HG02973 (cell line): ENCODE results near the gene CD180.
A peak's percentile ranks its signal among the peaks of the same experiment; 100 is the strongest.

ENCODE experiments used
- ATAC-seq: cut with Tn5 transposase; IDR thresholded peaks from one replicate; pipeline ENCODE4 v1.9.1; 2021; ENCODE audit warnings: moderate library complexity; ENCODE audit not compliant: unreplicated experiment

The CD180 gene

DNA sequence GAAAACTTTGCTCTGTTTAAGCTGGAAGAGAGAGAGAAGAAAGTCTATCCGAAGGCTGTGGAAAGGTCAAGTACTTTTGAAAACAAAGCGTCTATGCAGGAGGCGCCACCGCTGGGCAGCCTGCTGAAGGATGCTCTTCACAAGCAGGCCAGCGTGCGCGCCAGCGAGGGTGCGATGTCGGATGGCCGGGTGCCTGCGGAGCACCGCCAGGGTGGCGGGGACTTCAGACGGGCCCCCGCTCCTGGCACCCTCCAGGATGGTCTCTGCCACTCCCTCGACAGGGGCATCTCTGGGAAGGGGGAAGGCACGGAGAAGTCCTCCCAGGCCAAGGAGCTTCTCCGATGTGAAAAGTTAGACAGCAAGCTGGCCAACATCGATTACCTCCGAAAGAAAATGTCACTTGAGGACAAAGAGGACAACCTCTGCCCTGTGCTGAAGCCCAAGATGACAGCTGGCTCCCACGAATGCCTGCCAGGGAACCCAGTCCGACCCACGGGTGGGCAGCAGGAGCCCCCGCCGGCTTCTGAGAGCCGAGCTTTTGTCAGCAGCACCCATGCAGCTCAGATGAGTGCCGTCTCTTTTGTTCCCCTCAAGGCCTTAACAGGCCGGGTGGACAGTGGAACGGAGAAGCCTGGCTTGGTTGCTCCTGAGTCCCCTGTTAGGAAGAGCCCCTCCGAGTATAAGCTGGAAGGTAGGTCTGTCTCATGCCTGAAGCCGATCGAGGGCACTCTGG lies 32.6 kb downstream of the CD180 start:
- ATAC-seq: no peak

DNA sequence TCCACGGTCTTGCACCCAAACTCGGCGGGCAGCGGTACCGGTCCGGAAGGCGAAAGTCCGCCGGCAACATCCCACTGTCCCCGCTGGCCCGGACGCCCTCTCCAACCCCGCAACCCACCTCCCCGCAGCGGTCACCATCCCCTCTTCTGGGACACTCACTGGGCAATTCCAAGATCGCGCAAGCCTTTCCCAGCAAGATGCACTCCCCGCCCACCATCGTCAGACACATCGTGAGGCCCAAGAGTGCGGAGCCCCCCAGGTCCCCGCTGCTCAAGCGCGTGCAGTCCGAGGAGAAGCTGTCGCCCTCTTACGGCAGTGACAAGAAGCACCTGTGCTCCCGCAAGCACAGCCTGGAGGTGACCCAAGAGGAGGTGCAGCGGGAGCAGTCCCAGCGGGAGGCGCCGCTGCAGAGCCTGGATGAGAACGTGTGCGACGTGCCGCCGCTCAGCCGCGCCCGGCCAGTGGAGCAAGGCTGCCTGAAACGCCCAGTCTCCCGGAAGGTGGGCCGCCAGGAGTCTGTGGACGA lies 33.3 kb downstream of the CD180 start:
- no peak for ATAC-seq

DNA sequence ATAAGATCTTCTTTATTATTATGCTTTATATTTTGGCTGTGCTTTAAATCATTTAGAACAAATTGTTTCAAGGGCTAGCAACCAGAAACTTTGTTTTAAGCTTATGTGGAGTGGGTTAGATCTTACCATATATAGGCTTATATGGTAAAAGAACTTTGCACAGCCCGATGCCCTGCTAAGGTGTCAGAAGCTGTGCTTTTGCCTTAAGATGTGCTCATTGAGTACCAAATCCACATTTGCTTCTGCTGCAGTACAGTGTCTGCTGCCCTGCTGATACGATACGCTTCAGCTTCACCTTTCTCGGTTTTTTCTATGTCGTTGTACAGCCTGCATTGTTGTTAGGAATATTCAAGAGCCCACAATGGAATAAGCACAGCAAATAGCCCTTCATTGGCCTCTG lies 34.8 kb downstream of the CD180 start:
- ATAC-seq: no peak

DNA sequence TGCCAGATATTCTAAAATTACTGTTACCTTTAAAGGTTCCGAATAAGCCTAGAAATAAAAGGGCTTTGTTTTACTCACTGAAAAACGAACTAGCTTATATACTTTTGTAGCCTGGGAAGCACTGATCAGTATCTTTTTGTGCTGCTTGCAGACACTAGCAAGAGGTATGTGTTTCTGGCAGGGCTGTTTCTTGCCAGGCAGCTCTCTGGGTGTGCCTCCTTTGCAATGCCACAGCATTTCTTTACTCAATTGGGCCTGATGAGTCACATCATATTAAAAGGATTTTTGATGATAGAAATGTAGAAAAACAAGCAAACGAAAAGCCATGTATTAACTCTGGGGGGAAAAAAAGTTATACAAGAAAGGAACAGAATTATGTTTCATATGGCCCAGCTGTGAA lies 35.6 kb downstream of the CD180 start:
- no peak for ATAC-seq

DNA sequence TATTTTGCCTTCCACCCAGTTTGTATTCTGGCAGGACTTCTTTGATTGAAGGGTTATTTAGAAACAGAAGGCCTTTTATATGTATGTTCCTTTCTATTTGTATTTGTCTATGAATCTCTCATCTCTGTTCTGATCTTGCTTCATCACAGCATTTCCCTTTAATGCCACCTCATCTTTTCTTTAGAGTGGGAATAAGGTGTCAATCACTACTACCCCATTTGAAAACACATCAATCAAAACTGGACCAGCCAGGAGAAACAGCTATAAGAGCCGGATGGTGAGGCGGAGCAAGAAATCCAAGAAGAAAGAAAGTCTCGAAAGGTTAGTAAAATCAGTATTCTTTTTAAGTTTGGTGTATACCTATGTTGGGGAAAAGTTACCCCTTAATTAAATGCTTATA lies 36.3 kb downstream of the CD180 start:
- ATAC-seq: no peak

DNA sequence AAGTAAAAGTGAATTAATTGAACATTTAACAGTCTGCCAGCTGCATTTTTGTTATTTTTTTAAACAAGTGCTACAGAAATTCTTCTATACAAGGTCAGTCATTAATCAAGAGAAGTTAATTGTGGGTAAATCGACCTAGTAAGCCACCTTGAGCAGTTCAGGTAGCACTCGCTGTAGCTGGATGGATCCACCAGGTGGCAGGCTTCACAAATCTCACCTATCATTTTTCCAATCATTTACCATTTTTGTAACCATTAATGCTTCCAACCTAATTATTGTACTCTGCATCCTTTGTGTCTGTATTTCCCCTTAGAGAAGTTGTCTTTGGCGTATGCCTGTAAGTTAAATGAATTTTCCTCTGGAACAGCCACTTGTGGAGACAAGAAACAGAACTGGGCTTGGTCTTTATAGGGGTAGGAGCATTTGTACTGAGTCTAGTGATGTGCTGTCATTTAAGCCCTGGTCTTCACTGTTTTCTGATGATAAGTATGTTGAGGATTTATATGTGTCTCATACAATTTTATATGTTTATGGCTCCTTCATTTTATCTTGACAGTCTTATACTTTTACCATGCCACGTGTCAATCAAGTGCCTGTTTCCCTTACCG lies 39.5 kb downstream of the CD180 start:
- ATAC-seq: peak; percentile 71

DNA sequence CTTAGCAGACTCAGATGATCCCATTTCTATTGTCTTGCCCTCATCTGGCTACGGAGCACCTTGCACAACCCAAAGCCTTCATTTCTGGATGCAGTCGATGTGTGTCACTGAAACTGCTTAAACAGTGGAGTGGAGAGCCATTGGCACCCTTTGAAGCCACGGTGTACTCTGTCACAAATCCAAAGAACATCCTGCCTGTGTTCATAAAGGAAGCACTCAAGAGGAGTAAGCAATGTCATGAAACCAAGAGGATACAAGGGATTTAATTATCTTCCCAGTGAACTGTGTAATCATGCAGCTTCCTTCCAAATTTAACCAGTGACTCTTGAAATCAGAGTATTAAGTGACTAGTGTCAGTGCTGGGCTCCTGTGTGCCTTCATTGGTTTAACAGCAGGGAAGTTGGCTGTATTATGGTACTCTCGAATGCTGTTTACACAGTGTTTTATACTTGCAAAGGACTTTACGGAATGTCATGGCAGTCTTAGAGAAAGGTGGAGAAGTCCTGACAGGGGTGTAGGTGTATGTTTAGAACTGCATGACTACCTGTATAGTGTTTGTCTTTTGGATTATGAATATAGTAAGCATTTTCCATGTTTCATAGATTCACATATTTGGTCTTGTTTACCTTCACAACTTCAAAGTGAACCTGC lies 41.9 kb downstream of the CD180 start:
- no peak for ATAC-seq

DNA sequence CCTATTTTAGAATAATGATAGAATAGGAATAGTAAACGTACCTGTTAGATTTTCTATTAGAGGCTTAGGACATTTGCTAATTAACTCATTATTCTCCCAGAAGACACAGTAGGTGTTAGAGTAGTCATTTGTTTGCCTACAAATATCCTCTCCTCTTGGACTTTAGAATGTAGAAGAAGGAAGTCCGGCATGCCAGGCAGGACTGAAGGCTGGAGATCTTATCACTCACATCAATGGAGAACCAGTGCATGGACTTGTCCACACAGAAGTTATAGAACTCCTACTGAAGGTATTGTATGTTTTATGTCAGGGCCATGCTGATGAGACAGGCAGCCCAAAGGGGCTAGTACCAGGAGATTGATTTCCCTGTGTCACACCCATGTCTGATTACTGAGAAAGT lies 43.3 kb downstream of the CD180 start:
- no peak for ATAC-seq

DNA sequence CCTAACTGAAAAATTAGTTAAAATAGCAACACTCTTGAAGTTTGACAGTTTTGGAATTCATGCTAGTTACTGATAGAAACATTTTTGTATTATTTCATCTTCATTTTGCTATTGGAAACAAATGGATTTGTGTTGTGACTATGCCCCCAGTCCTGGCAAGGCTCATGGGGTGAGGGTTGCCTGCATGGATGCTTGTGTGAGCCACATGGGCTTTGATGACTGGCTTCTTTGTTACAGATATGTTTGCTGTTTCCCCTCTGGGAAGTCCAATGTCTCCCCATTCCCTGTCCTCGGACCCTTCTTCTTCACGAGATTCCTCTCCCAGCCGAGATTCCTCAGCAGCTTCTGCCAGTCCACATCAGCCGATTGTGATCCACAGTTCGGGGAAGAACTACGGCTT lies 44.2 kb downstream of the CD180 start:
- no peak for ATAC-seq

DNA sequence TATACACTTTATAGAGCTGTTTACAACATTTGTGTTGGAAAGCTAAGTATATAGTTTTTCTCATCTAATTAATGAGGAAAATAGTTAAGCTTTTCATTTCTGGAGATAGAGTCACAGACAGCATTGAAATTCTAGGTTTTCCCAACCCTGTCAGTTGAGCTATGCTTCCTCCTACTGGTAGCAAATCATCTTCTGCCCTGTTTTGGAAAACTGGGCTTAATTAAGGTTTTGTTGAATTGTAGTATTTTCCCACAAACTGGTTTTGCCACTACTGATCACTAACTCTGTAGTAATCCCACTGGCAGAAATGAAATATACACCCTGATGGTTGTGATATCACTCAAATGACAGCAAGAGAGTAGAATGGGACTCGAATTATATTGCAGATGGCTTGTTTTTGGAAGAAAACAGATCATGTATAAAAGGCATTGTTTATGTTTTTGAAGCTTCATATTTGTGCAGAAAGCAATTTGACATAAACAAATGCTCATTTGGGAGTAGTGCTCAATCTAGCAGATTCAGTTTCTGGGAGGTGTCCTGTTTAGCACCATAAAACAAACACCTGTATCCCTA lies 46.6 kb downstream of the CD180 start:
- ATAC-seq: no peak

DNA sequence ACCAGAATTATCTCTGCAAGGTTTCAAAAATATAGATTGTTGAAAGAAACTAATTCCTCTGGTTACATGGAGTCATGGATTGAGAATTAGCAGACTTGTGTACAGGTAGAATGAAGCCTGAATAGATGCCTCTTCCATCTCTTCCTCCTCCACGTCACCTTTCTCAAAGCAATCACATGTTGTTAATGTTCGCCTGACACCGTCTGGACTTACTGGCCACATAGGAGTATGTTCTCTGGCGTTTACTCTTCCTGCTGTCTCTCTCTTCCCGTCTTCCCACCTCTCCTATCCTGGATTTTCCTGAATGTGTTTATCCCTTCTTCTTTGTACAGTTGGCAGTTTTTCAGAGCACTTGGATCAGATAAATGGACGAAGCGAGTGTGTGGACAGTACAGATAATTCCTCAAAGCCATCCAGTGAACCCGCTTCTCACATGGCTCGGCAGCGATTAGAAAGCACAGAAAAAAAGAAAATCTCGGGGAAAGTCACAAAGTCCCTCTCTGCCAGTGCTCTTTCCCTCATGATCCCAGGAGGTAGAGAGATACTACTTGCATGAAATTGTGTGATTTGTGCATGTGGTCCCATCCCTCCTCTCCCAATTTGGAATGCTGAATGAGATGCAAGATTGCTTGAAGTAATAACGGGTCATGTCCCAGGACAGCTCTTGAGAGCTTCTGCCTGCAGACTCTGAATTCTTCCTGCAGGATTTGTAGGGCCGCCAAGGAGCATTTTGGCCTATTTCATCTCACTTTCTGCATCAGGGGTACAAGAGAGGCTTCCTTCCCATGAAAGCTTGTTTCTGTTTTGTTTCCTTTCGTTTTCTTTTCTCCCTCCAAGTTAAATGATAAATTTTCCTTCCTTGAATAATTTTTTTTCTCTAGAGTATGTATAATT lies 47.3 kb downstream of the CD180 start:
- ATAC-seq: no peak

DNA sequence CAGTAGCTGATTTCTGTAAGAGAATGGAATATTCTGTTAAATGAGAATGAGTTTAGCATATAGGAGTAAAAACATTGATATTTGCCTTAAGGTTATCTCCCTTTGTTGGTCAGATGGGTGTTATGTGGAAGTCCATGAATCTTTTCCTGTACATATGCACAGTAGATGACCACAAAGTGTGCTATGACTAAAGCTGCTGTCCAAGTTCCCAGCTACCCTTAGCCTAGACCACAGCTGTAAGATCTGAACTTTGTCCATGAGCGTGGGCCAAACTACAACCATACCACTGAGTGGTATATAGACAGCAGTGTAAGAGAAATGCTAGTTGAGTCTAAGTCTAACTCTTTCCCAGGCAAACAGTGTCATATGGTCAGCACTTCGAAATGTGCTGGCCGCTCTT lies 48.8 kb downstream of the CD180 start:
- no peak for ATAC-seq

DNA sequence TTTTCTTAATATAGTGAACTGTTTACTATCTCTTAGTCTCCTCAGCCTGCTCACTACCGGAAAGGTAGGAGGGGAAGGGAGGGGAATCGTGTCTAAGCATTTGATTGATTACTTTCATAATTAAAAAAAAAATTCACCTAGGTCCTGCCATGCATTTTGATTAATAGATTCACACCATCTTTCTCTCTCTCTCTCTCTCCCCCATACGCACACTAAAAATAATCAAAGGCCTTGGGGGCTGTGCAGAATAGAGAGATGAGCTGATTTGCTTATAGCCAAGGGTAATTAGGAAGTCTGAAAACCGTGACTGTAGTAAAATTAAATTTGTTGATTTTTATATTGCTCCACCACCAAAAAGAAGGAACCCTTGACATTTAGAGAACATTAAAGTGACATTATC lies 49.6 kb downstream of the CD180 start:
- ATAC-seq: no peak

DNA sequence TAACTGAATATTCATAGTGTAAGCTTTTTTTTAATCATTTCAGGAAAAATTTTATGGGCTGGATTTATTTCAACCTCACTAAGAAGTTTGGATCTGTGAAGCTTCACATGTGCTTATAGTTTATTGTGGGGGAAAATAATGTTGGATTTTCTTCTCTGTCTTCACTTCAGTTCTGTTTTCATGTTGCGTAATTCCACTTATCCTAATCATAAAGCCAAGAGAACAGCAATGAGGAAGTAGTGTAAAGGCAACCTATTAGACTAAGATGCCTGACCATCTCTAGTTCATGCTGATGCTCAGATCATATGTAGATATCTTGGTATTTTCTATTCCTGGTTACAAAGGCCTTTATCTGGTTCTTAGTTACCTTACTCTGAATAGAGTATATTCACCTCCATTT lies 50.0 kb downstream of the CD180 start:
- ATAC-seq: no peak

DNA sequence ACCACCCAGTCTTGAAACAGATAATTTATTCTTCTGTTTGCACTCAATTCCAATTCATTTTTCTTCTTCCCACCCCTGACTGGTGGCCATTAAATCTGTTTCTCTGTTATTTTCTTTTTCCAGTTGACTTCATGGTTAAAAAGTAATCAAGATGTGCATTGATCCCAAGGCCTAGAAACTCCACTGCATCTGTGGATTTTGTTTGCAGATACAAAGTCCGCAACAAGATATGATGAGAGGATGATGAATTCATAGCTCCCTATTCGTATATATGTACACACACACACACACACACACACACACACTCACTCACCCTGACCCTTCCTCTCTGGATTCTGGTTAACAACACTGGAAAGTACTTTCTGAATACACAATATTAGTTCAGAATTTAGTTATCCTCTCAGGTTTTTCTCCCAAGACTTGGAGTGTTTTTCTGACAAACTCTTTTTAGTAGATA lies 52.4 kb downstream of the CD180 start:
- no peak for ATAC-seq

DNA sequence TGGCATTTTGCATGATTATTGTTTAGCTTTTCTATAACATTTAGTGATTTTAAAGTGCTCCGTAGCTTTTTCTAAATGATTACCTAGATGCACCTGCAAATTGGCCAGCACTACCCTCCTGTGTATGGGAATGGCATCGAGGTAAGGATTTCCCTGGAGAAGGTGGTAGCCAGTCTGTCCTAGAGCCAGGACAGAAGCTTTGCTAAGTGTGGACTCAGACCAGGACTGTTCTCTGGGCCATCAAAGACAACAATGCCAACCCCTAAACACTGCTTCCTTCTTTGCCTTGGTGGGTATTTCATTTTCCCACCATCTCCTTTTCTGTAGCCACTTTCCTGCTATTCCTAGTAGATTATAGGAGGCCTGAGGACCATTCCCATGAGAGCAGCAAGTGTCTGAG lies 53.0 kb downstream of the CD180 start:
- no peak for ATAC-seq

DNA sequence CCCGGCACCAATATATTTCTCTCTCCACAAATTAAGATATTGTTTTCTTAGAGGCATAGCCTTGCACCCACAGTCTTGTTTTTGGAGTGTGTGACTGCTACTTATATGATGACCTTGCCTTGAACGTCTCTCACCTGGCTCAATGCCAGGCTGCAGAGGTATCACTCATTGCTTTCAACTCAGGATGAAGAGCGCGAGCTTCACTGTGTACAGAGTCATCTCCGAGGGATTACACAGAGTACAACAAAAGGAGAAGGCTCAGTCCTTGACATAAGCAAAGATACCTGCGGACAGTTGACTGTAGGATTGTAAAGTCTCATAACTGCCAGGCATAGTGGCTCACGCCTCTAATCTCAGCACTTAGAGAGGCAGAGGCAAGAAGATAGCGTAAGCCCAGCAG lies 53.8 kb downstream of the CD180 start:
- no peak for ATAC-seq

DNA sequence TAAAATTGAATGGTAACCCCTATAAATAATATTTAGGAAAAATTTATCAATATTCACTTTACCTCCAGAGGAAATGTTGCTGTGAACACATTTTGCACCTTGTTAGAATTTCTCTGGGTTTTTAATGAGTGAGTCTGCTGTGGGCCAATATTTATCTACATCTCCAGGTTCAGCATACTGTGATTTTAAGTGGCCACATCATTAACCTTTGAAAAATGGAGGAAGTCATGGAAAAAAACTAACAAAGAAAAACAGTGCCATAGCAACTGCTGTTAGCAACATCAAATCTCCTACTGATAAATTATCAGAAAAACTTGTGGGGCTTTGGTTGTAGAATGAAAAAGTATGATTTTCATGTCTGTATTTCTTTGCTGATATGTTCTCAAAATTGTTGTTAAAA lies 55.0 kb downstream of the CD180 start:
- ATAC-seq: no peak

DNA sequence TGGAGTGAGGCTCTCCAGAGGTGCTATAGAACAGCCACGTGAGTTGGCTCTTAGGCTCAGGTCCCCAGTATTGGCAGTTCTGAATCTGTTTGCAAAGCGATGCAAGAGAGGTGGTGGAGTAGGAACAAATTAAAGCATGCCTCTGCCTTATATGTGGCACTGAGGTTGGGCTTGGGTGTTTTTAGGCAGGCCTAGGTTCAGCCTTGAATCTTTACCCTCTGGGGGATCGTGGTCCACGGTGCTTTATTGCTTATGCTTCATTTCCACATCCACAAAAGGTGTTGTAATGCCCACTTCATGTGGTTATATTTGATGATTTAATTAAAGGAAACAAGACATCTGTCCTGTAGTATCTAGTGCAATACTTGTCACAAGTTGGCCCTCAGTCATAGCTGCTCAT lies 56.2 kb downstream of the CD180 start:
- ATAC-seq: no peak

DNA sequence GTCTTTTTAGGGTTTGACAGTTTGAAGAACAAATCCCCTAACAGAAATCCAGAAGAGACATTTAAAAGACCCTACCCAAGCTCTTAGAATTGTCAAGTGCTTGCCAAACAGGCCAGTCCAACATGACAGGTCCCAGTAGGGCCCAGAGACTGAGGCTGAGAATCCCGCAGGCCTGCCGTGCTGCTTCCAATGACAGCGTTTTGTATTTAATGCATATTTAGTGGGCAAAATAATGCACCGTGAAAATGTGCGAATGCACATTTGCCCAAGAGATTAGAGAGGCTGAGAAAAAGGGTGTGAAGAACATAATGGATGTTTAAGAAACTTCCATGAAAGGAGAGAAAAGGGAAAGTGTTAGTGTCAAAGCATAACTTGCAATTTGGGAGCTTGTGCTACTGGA lies 57.6 kb downstream of the CD180 start:
- no peak for ATAC-seq
